NCI-H2227 (cell line): Measurements from ENCODE around the gene HCAR2.
"Not testable (repeated sequence)": the region's sequence is repeated elsewhere in the genome, so short reads cannot be mapped to it uniquely, and the experiment has no call there.

Experiments used
- DNase-seq: peaks from one replicate; lab custom pipeline; 2025; ENCODE audit not compliant: unreplicated experiment; lab: John Stamatoyannopoulos, UW

HCAR2 gene

DNA sequence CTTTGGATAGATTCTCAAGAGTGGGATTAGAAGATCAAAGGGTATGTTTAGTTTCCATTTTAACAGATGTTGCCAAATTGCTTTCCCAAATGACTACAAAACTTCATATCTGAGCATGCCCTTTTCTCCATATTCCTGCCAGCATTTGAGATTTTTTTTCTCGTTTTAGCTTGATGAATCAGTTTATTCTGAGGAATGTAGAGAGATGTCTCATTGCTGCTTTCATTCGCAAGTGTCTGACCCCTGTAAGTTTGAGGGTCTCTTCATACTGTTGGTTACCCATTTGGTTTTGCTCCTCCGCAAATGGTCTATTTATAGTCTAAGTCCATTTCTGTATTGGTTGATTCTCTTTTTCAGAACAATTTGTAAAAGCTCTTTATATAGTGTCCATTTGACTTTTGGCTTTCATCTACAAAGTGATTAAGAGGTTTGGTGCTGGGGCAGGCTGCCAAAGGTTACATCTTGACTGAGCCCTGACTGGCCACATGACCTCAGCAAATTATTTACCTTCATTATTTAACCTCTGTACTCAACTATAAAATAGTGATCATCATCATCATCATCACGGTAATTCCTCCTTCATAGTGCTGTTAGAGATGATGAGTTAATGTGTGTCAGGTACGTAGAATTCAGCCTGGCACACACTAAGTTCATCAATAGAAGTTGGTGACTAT, 33.6 kb downstream of the HCAR2 start:
- DNase-seq = no peak

- DNase-seq = no peak
These were observed 34.9 kb downstream of the HCAR2 start for GRCh38 chr12:122668268-122668667.

GRCh38 chr12:122665759-122666158, 37.4 kb downstream of the HCAR2 start:
- no peak for DNase-seq

DNA sequence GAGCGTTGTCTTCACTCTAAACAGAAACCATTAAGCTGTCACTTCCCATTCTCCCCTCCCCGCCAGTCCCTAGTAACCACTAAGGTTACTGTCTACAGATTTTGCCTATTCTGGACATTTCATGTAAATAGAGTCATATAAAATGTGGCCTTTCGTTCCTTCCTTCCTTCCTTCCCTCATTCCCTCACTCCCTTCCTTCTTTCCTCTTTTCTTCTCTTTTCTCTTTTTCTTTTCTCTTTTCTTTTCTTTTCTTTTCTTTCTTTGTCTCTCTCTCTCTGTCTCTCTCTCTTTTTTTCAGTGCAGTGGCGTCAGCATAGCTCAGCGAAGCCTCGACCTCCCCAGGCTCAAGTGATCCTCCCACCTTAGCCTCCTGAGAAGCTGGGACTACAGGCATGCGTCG, 37.8 kb downstream of the HCAR2 start:
- DNase-seq = no peak

DNA sequence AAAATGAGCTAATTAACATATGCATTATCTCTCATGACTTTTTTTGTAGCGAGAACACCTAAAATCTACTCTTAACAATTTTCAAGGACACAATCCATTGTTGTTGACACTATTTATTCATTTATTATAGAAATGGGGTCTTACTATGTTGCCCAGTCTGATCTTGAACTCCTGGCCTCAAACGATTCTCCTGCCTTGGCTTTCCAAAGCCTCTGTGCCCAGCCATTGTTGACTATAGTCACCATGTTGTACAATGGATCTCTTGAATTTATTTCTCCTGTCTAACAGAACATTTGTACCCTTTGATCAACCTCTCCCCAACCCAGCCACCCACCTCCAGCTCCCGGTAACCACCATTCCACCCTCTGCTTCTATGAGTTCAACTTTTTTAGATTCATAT, 41.2 kb downstream of the HCAR2 start:
- no peak for DNase-seq

- DNase-seq = no peak
These were observed 41.9 kb downstream of the HCAR2 start for GRCh38 chr12:122661246-122661645.

DNA sequence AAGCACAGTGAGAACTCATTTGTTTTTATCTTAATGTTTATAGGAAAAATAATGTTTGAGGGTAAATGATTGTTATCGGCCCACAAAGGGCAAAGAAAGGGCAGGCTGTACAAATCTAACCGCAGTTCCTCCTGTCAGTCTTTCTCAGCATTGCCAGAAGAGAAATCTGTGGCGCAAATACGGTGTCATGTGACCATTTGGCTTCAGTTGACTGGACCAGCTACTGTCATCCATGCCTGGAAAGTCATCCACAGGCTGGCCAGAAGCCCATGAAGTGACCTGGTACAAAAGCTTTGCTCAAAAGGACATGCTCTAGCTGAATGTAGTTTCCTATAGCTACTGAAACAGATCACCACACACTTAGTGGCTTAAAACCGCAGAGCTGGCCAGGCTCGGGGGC, 43.6 kb downstream of the HCAR2 start:
- DNase-seq = no peak

DNA sequence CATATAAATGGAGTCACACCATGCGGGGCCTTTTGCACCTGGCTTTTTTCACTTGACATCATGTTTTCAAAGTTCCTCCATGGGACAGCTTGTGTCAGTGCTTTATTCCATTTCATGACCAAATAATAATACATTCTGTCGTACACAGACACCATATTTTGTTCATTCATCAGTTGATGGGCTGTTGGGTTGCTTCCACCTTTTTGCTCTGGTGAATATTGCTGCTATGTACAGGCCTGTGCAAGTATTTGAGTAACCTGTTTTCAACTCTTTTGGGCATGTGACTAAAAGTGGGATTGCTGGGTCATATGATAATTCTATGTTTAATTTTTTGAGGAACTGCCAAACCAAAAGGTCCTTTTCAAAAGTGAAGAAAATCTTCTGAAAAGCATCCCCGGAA, 46.9 kb downstream of the HCAR2 start:
- DNase-seq = no peak

GRCh38 chr12:122653291-122653690, 49.9 kb downstream of the HCAR2 start:
- DNase-seq = not testable (repeated sequence)

DNA sequence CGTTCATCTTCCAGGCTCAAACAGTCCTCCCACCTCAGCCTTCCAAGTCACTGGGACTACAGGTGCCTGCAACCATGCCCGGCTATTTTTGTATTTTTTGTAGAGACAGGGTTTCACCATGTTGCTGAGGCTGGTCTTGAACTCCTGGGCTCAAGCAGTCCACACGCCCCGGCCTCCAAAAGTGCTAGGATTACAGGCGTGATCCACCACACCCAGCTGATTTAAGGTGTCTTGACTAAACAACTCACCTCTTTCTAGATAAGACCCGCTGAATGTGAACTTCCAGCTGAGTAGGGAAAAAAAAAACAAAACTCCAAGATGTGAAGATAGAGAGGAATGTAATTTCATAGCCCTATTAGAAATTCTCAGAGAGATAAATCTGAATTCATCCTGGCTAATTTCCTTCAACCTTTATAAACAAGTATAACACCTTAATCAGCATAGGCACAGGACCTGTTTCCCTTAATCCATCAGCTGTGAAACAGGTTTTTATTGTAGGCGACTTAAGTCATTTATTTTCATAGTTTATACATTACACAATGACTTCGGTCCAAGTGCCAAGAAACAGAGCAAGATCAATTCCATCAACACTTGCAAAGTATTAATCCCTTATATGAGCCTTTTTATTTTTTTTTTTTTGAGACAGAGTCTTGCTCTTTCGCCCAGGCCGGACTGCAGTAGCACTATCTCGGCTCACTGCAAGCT, 51.5 kb downstream of the HCAR2 start:
- DNase-seq = no peak
